ENCODE results near the gene ARHGEF1.

The ARHGEF1 gene, protein sequence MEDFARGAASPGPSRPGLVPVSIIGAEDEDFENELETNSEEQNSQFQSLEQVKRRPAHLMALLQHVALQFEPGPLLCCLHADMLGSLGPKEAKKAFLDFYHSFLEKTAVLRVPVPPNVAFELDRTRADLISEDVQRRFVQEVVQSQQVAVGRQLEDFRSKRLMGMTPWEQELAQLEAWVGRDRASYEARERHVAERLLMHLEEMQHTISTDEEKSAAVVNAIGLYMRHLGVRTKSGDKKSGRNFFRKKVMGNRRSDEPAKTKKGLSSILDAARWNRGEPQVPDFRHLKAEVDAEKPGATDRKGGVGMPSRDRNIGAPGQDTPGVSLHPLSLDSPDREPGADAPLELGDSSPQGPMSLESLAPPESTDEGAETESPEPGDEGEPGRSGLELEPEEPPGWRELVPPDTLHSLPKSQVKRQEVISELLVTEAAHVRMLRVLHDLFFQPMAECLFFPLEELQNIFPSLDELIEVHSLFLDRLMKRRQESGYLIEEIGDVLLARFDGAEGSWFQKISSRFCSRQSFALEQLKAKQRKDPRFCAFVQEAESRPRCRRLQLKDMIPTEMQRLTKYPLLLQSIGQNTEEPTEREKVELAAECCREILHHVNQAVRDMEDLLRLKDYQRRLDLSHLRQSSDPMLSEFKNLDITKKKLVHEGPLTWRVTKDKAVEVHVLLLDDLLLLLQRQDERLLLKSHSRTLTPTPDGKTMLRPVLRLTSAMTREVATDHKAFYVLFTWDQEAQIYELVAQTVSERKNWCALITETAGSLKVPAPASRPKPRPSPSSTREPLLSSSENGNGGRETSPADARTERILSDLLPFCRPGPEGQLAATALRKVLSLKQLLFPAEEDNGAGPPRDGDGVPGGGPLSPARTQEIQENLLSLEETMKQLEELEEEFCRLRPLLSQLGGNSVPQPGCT

GRCh38 chr19:41882568-41883462 lies at the start of gene ARHGEF1:
Gene ARHGEF1, plus strand, starts transcription at chr19:41883184. Its CDS starts 4,899 bp downstream, at chr19:41888083.
- DNase-seq (ENCODE audit: low read depth, low spot score) = no peak

DNA sequence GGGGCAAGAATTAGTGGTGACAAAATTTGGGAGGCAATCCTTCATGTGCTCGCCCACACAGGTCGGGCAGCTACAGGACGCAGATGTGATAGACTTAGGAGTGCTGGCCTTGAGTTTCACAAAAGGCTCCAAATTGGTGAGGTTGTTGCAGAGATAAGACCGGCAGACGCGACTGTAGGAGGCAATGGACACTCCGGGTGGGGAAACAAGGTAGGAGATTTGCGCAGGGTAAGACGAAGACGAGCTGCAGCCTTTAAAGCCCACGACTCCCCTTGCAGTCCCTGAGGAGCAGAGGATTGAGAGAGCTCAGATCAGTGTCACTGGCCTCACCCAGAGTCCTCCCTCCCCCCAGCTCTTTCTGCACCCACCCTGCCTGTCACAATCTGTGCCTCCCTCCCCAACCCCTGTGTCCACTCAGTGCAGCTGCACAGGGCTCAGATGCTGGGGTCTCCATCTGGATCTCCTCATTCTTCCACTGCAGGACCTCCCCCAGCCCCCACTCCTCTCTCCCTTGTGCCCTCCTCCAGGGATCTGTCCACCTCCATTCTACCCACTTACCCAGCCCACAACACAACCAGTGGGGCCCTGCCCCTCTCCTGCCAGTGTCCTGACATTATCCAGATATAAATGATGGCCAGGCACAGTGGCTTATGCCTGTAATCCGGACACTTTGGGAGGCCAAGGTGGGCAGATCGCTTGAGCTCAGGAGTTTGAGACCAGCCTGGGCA lies 44.8 kb upstream of the ARHGEF1 start:
- no peak for DNase-seq (ENCODE audit: low read depth, low spot score)

DNA sequence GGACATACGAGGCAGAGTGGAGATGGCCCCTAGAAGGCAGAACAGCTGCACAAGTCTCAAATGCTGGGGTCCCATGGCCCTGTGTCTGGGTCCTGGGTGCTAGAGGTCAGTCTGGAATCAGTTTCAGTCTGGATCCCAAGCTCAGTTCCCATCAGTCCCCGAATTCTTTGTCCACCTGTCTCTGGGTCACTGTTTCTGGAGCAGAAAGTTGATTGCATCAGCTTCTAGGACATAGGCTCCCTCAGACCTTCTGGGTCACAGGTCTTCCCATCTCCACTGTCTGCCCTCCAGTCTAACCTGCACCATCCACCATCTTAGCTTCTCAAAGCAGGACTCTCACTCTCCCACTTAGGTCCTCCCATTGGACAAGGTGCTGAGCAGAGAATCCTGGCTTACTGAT lies 43.8 kb upstream of the ARHGEF1 start:
- no peak for DNase-seq (ENCODE audit: low read depth, low spot score)

GRCh38 chr19:41843371-41843770 lies 39.6 kb upstream of the ARHGEF1 start:
- DNase-seq (ENCODE audit: low read depth, low spot score) = no peak

DNA sequence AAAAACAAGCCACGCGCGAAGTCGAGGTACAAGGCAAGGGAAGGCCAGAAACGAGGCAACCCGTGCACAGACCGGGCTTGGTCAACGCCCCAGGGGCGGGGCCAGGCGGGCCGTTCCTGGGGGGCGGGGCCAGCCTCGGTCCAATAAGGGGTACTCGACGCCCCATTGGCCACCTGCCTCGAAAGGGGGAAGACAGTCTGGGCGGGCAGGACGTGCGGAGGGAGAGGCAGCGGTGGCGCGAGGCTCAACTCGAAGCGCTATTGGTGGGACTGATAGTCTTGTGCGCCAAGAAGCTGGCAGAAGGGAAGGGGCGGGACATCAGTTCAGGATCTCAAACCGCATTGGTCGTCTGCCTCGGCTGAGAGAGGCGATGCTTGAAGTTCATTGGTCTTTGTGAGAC lies 38.4 kb upstream of the ARHGEF1 start, which contains the start of gene LYPD4:
TSS of gene LYPD4 (minus strand) at position 83 of the 400 bp plus-strand sequence. CDS start 5,398 bp downstream, outside the sequence.
- DNase-seq (ENCODE audit: low read depth, low spot score) = peak; percentile 30

DNA sequence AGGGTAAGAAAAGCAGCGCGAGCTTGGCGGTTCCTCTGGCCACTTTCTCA lies 38.2 kb upstream of the ARHGEF1 start, which contains the start of gene DMRTC2:
TSS of gene DMRTC2 (plus strand) at position 42 of the 50 bp plus-strand sequence. CDS start 2,387 bp downstream, outside the sequence.
- DNase-seq (ENCODE audit: low read depth, low spot score) = no peak

DNA sequence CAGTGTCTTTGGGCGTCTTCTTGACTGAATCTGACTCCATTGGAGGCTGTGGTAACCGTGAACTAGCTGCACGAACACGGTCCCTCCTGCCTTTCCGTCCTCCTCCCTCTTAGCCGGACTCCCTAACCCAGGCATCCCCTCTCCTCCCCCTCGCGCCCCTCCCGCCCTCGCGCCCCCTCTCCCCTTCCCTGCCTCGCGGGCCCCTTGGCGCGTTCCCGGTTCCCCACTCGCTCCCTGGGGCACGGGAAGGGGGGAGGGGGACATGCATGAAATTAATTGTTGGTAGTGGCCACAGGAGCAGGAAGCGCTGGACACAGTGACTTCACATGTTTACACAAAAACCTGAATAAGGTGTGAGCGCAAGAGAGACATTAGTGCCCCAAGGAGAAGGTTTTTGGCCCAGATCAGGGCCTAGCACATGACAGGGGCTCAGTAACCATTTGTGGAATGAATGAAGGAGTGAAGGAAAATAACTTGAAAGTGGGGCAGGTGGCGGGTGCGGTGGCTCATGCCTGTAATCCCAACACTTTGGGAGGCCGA lies 37.9 kb upstream of the ARHGEF1 start:
- DNase-seq (ENCODE audit: low read depth, low spot score) = no peak

GRCh38 chr19:41847351-41848105 lies 35.5 kb upstream of the ARHGEF1 start:
- DNase-seq (ENCODE audit: low read depth, low spot score) = no peak

DNA sequence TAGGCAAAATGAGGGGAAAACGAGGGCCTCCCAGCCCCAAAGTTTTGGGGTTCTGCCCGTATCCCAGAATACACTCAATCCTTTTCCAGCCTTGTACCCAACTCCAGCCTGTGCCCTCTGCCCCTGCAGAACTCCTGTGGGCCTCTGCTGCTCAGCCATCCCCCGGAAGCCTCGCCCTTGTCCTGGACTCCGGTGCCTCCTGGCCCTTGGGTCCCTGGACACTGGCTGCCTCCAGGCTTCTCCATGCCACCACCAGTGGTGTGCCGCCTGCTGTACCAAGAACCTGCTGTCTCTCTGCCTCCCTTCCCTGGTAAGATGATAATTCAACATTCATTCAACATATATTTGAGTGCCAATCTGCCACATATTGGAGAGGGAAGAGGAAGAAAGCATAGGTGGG lies 34.3 kb upstream of the ARHGEF1 start:
- DNase-seq (ENCODE audit: low read depth, low spot score) = no peak

DNA sequence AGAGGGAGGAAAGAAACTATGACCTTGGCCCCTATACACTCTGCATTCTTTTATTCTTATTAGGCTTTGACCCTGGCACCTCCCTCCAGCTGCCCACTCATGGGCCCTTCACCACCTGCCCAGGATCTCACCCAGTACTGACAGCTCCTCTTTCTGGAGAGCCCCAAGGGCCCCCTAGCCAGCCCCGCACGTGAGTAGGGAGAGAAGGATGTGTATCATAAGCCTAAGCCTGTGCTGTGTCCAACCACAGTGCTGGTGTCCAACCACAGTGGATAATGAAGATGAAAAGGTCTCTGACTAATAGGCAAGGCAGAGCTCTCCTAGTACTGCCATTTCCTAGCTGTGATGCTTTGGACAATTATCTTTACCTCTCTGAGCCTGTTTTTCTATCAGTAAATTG lies 33.9 kb upstream of the ARHGEF1 start:
- DNase-seq (ENCODE audit: low read depth, low spot score) = no peak

DNA sequence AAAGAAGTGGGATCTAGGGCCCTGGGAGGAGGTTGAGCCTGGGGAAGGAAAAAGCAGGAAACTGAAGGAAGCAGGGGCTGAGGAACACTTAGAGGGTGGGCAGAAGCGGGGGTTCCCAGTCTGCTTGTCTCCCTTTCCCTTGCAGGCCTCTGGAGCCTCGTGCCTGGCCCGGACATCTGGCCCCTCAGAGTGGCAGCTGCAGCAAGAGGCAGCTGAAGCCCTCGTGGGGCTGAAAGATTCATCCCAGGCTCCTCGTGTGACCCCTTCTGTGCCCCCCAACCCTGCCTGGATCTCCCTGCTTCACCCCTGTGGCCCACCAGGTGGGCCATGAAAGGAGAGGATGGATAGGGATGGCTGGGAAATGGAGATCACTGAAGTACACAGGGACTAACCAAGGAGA lies 32.6 kb upstream of the ARHGEF1 start:
- DNase-seq (ENCODE audit: low read depth, low spot score) = no peak

- no peak for DNase-seq (ENCODE audit: low read depth, low spot score)
These were observed 31.5 kb upstream of the ARHGEF1 start for GRCh38 chr19:41851456-41851855.

GRCh38 chr19:41853344-41853743 lies 29.6 kb upstream of the ARHGEF1 start:
- no peak for DNase-seq (ENCODE audit: low read depth, low spot score)

GRCh38 chr19:41853768-41854167 lies 29.2 kb upstream of the ARHGEF1 start:
- DNase-seq (ENCODE audit: low read depth, low spot score) = no peak

GRCh38 chr19:41859213-41859617 lies 23.8 kb upstream of the ARHGEF1 start:
- no peak for DNase-seq (ENCODE audit: low read depth, low spot score)

GRCh38 chr19:41859618-41860418 lies 23.2 kb upstream of the ARHGEF1 start, which contains the start of gene RPS19:
Gene RPS19, plus strand, starts transcription at chr19:41860255. Its CDS starts 520 bp downstream, at chr19:41860775.
- DNase-seq (ENCODE audit: low read depth, low spot score) = peak; percentile 100

- DNase-seq (ENCODE audit: low read depth, low spot score) = no peak
These were observed 22.4 kb upstream of the ARHGEF1 start for GRCh38 chr19:41860419-41861115.

DNA sequence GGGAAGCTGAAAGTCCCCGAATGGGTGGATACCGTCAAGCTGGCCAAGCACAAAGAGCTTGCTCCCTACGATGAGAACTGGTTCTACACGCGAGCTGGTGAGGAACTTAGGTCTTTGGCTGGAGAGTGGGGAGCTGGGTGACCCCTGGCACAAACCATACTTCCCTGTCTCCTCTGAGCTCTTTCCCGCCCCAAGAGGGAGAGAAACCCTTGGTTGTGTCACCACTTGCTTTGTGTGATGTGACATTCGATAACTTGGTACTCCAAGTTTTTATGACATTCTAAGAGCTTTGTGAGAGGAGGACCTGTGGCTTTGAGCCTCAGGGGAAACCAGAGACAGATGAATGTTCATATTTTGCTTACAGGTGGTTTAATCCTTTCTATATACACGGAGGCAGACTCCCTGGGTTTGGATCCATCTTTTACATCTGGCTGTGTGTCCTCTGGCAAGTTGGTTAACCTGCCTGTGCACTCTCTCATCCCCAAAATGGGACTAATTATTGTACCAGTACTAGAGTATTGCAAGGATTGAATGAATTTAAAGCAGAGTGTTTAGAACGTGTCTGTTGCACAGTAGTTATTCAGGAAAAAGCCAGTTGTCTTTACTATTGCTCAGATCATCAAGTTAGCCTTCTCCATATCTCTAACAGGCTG lies 21.7 kb upstream of the ARHGEF1 start:
- DNase-seq (ENCODE audit: low read depth, low spot score) = no peak

All from ELF-1 (cell line).